GM10266 (cell line): Measurements from ENCODE around the gene CCDC134.
"Not testable (repeated sequence)": the region's sequence is repeated elsewhere in the genome, so short reads cannot be mapped to it uniquely, and the experiment has no call there.

Source experiments
- DNase-seq: peaks from one replicate; pipeline ENCODE4 v3.0.0; 2012; ENCODE audit errors: extremely low spot score
- CTCF ChIP-seq: IDR thresholded peaks from 2 replicates; pipeline ENCODE4 v1.5.1; 2012; ENCODE audit warnings: mild to moderate bottlenecking, low read depth; ENCODE audit not compliant: control insufficient read depth, insufficient read depth; ENCODE audit errors: missing control alignments

The CCDC134 gene

GRCh38 chr22:41862530-41863266, 62.2 kb downstream of the CCDC134 start:
- TF ChIP-seq CTCF: no peak
- DNase-seq: peak; percentile 73

GRCh38 chr22:41863472-41863871, 63.0 kb downstream of the CCDC134 start:
- no peak for DNase-seq
- no peak for TF ChIP-seq CTCF

DNA sequence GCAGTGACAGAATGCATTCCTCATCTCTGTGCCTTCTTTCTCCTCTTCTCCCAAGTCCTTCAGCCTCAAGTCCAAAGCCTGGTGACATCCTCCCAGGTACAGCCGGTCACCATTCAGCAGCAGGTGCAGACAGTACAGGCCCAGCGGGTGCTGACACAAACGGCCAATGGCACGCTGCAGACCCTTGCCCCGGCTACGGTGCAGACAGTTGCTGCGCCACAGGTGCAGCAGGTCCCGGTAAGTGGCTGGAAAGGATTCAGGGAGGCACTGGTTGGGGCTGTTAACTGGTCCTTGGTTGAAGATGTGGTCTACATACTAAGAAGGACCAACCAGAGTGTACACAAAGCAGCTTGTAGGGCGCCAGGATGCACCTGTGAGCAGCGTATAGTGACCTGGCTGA, 68.1 kb downstream of the CCDC134 start:
- DNase-seq: no peak
- TF ChIP-seq CTCF: no peak

- DNase-seq: not testable (repeated sequence)
Observed at GRCh38 chr22:41870081-41870480, 69.6 kb downstream of the CCDC134 start.

DNA sequence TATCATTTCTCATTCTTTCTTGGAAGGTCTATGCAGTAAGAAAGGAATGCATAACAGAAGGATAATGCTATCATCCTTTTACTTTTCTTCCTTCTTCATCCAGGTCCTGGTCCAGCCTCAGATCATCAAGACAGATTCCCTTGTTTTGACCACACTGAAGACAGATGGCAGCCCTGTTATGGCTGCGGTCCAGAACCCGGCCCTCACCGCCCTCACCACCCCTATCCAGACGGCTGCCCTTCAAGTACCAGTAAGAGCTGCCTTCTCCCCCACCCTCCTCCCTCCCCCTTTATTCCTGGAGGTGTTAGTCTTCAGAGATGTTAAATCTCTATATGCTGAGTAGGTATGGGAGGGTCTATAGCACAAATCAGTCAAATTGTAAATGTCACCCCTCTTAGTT, 70.3 kb downstream of the CCDC134 start:
- no peak for DNase-seq
- no peak for TF ChIP-seq CTCF

DNA sequence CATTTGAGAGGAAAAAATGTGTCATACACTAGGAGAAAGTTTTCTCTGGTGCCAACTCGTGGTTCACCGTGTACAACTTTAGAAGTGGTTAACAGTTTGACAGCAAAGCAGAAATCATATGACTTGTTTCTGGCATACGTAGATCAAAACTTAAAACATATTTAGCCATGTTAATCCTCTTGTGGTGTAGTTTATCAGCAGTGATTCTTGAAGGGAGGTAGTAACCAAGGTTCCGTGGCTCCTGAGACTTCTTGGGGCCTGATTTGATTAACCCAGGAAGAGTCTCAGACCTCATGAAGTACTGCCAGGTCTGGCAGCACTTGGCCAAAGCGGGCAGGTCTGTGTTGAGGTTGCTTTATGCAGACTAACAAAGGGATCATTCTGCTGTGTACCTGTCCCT, 72.9 kb downstream of the CCDC134 start:
- DNase-seq: no peak
- TF ChIP-seq CTCF: no peak

DNA sequence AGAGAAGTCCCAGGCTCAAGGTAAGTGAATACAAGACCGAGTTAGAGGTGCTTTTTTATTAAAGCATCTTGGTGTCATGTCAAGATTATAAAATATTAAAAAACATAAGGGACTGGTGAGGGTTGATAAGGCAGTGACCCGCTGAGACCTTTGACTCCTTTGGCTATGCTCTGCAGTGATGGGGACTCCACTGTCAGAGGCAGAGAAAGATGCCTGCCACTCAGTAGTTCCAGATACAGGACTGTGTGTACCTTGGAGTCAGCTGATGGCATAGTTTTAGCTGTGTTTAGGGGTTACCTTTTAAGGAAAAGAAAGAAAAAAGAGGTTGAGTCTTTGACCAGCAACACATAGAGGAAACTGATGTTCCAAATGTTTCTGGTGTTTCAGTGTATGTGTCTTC, 73.6 kb downstream of the CCDC134 start:
- no peak for DNase-seq
- no peak for TF ChIP-seq CTCF
